Mucosa of rectum (tissue), 2 donors: ENCODE results near the gene ATG5.
A peak's percentile ranks its signal among the peaks of the same experiment; 100 is the strongest.

Experiments used
- H3K27ac ChIP-seq, 2 donors: one replicate each; pipeline ENCODE4 v1.7.0; 2013; ENCODE audit warnings: inconsistent platforms in 2 of 2, low read depth in 2 of 2, low read length in 2 of 2
- H3K27me3 ChIP-seq, 2 donors: one replicate each; pipeline ENCODE4 v1.7.0; 2013; ENCODE audit warnings: low read length in 2 of 2; ENCODE audit not compliant: control insufficient read depth in 2 of 2, insufficient read depth in 2 of 2
- H3K36me3 ChIP-seq, 2 donors: one replicate each; pipeline ENCODE4 v1.7.0; 2013; ENCODE audit warnings: low read length in 2 of 2; ENCODE audit not compliant: control insufficient read depth in 2 of 2, insufficient read depth in 2 of 2
- H3K4me1 ChIP-seq, 2 donors: one replicate each; pipeline ENCODE4 v1.7.0; 2013; ENCODE audit warnings: low read length in 2 of 2, mild to moderate bottlenecking in 1 of 2; ENCODE audit not compliant: control insufficient read depth in 2 of 2, insufficient read depth in 2 of 2
- H3K4me3 ChIP-seq, 2 donors: one replicate each; pipeline ENCODE4 v1.7.0; 2013; ENCODE audit warnings: low read length in 2 of 2
- H3K9ac ChIP-seq, 2 donors: one replicate each; pipeline ENCODE4 v1.7.0; 2013; ENCODE audit warnings: low read length in 2 of 2, low read depth in 1 of 2, mild to moderate bottlenecking in 1 of 2
- H3K9me3 ChIP-seq, 2 donors: one replicate each; pipeline ENCODE4 v1.7.0; 2013; ENCODE audit warnings: low read length in 2 of 2; ENCODE audit not compliant: control insufficient read depth in 2 of 2
- donor health status: healthy.
- donor health status: Normal muscosa, but diverticular disease.

Gene ATG5

GRCh38 chr6:106325336-106326178 is at the start of gene ATG5:
Gene ATG5, minus strand, starts transcription at chr6:106325760. Its CDS starts 9,552 bp downstream, at chr6:106316208.
- H3K36me3 ChIP-seq = no peaks in the 10 kb centered on the region

GRCh38 chr6:106373502-106374239 is 48.1 kb upstream of the ATG5 start:
- Histone ChIP-seq H3K27ac (no peak overlapping the region), H3K4me3 (no peak overlapping the region), H3K36me3 (no peaks in the 10 kb centered on the region), H3K9me3 (no peaks in the 10 kb centered on the region), H3K4me1 (no peaks in the 10 kb centered on the region), H3K27me3 (peaks cover 0 to 2% of the 10 kb centered on the region in 2 donors), H3K9ac (no peak overlapping the region)

More at GRCh38 chr6:106325336-106326178, at the start of gene ATG5:
- Histone ChIP-seq H3K9me3 (no peaks in the 10 kb centered on the region), H3K4me1 (peaks cover 0 to 12% of the 10 kb centered on the region in 2 donors), H3K4me3 (peak within 1 kb of the TSS; percentile 96 to 98), H3K27ac (peak within 1 kb of the TSS; percentile 98 to 99), H3K9ac (peak within 1 kb of the TSS; percentile 91 to 93), H3K27me3 (peaks cover 3 to 4% of the 10 kb centered on the region in 2 donors)

GRCh38 chr6:106372838-106373501 is 47.4 kb upstream of the ATG5 start:
- Histone ChIP-seq H3K4me3 (no peak overlapping the region), H3K9ac (no peak overlapping the region), H3K27ac (no peak overlapping the region), H3K27me3 (no peaks in the 10 kb centered on the region), H3K9me3 (no peaks in the 10 kb centered on the region), H3K36me3 (no peaks in the 10 kb centered on the region), H3K4me1 (no peaks in the 10 kb centered on the region)

- no peaks in the 10 kb centered on the region for H3K9me3 ChIP-seq
- no peak overlapping the region for H3K27ac ChIP-seq
- H3K9ac ChIP-seq = no peak overlapping the region
- no peaks in the 10 kb centered on the region for H3K36me3 ChIP-seq
- H3K27me3 ChIP-seq = no peaks in the 10 kb centered on the region
- H3K4me1 ChIP-seq = no peaks in the 10 kb centered on the region
- no peak overlapping the region for H3K4me3 ChIP-seq
Observed at GRCh38 chr6:106370639-106371038, 45.1 kb upstream of the ATG5 start.

- H3K9ac ChIP-seq = no peak overlapping the region
- H3K36me3 ChIP-seq = no peaks in the 10 kb centered on the region
- H3K27me3 ChIP-seq = no peaks in the 10 kb centered on the region
- no peak overlapping the region for H3K4me3 ChIP-seq
- no peaks in the 10 kb centered on the region for H3K9me3 ChIP-seq
- no peaks in the 10 kb centered on the region for H3K4me1 ChIP-seq
- H3K27ac ChIP-seq = no peak overlapping the region
Observed at GRCh38 chr6:106369739-106370138, 44.2 kb upstream of the ATG5 start.

GRCh38 chr6:106363401-106364138 is 38.0 kb upstream of the ATG5 start:
- Histone ChIP-seq H3K36me3 (no peaks in the 10 kb centered on the region), H3K9me3 (no peaks in the 10 kb centered on the region), H3K4me3 (no peak overlapping the region)

GRCh38 chr6:106360989-106361430 is 35.5 kb upstream of the ATG5 start:
- H3K36me3 ChIP-seq = no peaks in the 10 kb centered on the region
- H3K27ac ChIP-seq = no peak overlapping the region
- peak overlapping the region; percentile 41 to 75 for H3K9ac ChIP-seq
- H3K4me1 ChIP-seq = peaks cover 5 to 6% of the 10 kb centered on the region in 2 donors
- H3K27me3 ChIP-seq = peaks cover 2 to 3% of the 10 kb centered on the region in 2 donors
- peak overlapping the region; percentile 68 to 72 for H3K4me3 ChIP-seq
- no peaks in the 10 kb centered on the region for H3K9me3 ChIP-seq

More at GRCh38 chr6:106363401-106364138, 38.0 kb upstream of the ATG5 start:
- H3K27me3 ChIP-seq = no peaks in the 10 kb centered on the region
- H3K9ac ChIP-seq = no peak overlapping the region
- H3K27ac ChIP-seq = no peak overlapping the region
- peaks cover 5 to 6% of the 10 kb centered on the region in 2 donors for H3K4me1 ChIP-seq

GRCh38 chr6:106360410-106360988 is 34.9 kb upstream of the ATG5 start, which contains the start of gene CRYBG1:
Gene CRYBG1, plus strand, starts transcription at chr6:106360717. Its CDS starts 192 bp downstream, at chr6:106360909.
- H3K9ac ChIP-seq = peak within 1 kb of the TSS; percentile 41 to 75
- no peaks in the 10 kb centered on the region for H3K9me3 ChIP-seq
- no peaks in the 10 kb centered on the region for H3K36me3 ChIP-seq
- peak within 1 kb of the TSS; percentile 68 to 72 for H3K4me3 ChIP-seq
- peaks cover 2 to 3% of the 10 kb centered on the region in 2 donors for H3K27me3 ChIP-seq
- peaks cover 5 to 6% of the 10 kb centered on the region in 2 donors for H3K4me1 ChIP-seq
- H3K27ac ChIP-seq = no peak within 1 kb of the TSS

- H3K9ac ChIP-seq = peak overlapping the region in 1 of 2 donors; percentile 75
- peaks cover 5 to 6% of the 10 kb centered on the region in 2 donors for H3K4me1 ChIP-seq
- peaks cover 2 to 3% of the 10 kb centered on the region in 2 donors for H3K27me3 ChIP-seq
- no peak overlapping the region for H3K27ac ChIP-seq
- H3K36me3 ChIP-seq = no peaks in the 10 kb centered on the region
- H3K4me3 ChIP-seq = peak overlapping the region; percentile 65 to 68
- no peaks in the 10 kb centered on the region for H3K9me3 ChIP-seq
Observed at GRCh38 chr6:106359959-106360409, 34.4 kb upstream of the ATG5 start.
